A673 (cell line): ENCODE measurements around the gene CLGN. TPM values are rescaled to one million over a fixed set of nuclear protein-coding genes. Genes with fewer than 3 reads are reported as not detected.
"Not testable (repeated sequence)": the region's sequence is repeated elsewhere in the genome, so short reads cannot be mapped to it uniquely, and the experiment has no call there.

Source experiments
- BruUV-seq: library from RNA; stranded (reverse); fragments of 400-500 nt; replicated peaks from 2 replicates; lab custom pipeline; 2021; lab: Mats Ljungman, UMichigan
- CTCF ChIA-PET: fragments of 300-600 bp; sonication (Branson Sonifier 250); formaldehyde crosslinking; loops from one replicate; lab custom pipeline; 2022; ENCODE audit warnings: antibody characterized with exemption; lab: Charles Lee
- POLR2A ChIA-PET: fragments of 300-600 bp; sonication (Branson Sonifier 250); formaldehyde crosslinking; loops from one replicate; lab custom pipeline; 2022; ENCODE audit warnings: antibody characterized with exemption; ENCODE audit not compliant: low non-redundant PET; lab: Charles Lee
- DNase-seq: peaks from one replicate; pipeline ENCODE4 v3.0.0-alpha.2; 2015; ENCODE audit warnings: low spot score
- H3K27ac ChIP-seq: fragments of 200-600 bp; sonication (generic); 2 replicates; pipeline ENCODE4 v1.5.1; 2016; ENCODE audit warnings: mixed run types, low read depth, mild to moderate bottlenecking, mixed read lengths, antibody characterized with exemption, low read length; ENCODE audit not compliant: poor library complexity, severe bottlenecking
- H3K27me3 ChIP-seq: fragments of 200-600 bp; sonication (generic); replicated peaks from 2 replicates; pipeline ENCODE4 v1.6.1; 2017; ENCODE audit warnings: mixed run types, low read depth, mild to moderate bottlenecking, mixed read lengths, antibody characterized with exemption, low read length; ENCODE audit not compliant: insufficient read depth, poor library complexity
- H3K36me3 ChIP-seq: fragments of 200-600 bp; sonication (generic); 2 replicates; pipeline ENCODE4 v1.6.1; 2016; ENCODE audit warnings: mixed run types, mild to moderate bottlenecking, mixed read lengths, antibody characterized with exemption, low read length; ENCODE audit not compliant: insufficient read depth, poor library complexity, severe bottlenecking
- H3K4me1 ChIP-seq: fragments of 200-600 bp; sonication (generic); 2 replicates; pipeline ENCODE4 v1.6.1; 2017; ENCODE audit warnings: mixed run types, mild to moderate bottlenecking, mixed read lengths, antibody characterized with exemption, low read length; ENCODE audit not compliant: insufficient read depth, poor library complexity, severe bottlenecking
- H3K4me3 ChIP-seq: fragments of 200-600 bp; sonication (generic); 2 replicates; pipeline ENCODE4 v1.5.1; 2016; ENCODE audit warnings: low read depth, mixed run types, mild to moderate bottlenecking, mixed read lengths, low read length; ENCODE audit not compliant: poor library complexity, severe bottlenecking
- H3K9me3 ChIP-seq: fragments of 200-600 bp; sonication (generic); 2 replicates; pipeline ENCODE4 v1.6.1; 2016; ENCODE audit warnings: mixed run types, low read depth, mild to moderate bottlenecking, mixed read lengths, antibody characterized with exemption, low read length; ENCODE audit not compliant: poor library complexity, severe bottlenecking
- EZH2 ChIP-seq: fragments of 200-600 bp; sonication (generic); IDR thresholded peaks from 2 replicates; pipeline ENCODE4 v1.6.1; 2017; ENCODE audit warnings: borderline replicate concordance, low read depth, mild to moderate bottlenecking, mixed read lengths, antibody characterized with exemption, low read length; ENCODE audit not compliant: poor library complexity, severe bottlenecking
- intact Hi-C: fragments of 100-400 bp; cut with micrococcal nuclease; formaldehyde crosslinking; loops from one replicate; pipeline ENCODE4 v1.10.0; 2022; ENCODE audit not compliant: unreplicated experiment
- total RNA-seq: library from RNA; stranded (reverse); gene quantifications from 2 replicates; pipeline ENCODE4 v1.2.3, GENCODE V29; 2021
- TF ChIP-seq, protein P1 (sequence below): fragments of 300-800, 200-600 bp; sonication (generic); conservative IDR thresholded peaks from 2 replicates; pipeline ENCODE4 v1.5.1; 2017; ENCODE audit warnings: low read depth, mild to moderate bottlenecking, antibody characterized with exemption, low read length, moderate library complexity, mixed read lengths

The CLGN gene
- total RNA-seq, 1 experiment from 2014 or later: 7.3 TPM

DNA sequence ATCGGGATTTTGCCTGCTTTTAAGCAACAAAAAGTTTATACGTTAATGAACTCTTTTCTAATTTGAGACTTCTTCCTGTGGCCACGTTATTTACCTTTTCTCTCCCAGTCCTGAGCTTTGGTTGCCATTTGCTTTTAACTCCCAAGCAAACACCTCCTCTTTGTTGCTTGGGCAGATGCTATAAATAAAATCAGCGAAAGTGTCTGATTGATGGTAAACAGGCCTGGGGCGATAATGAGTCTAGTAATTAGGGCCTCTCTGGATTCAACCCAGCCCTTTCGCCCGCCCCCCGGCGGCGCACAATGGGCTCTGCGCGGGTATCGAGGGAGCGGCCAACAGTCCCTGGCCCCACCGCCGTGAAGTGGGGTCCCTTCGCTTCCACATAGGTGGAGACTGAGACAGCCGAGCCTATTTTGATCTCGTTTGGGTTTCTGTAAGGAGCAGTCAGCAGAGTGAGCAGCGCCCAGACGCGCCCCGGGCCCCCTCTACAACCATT is 790 bp downstream of the CLGN start:
- peak; percentile 41 for DNase-seq
- no peaks in the 10 kb centered on the region for H3K4me1 ChIP-seq
- H3K9me3 ChIP-seq: no peaks in the 10 kb centered on the region
- no TSS peak for BruUV-seq
- no peaks in the 10 kb centered on the region for H3K27me3 ChIP-seq
- H3K27ac ChIP-seq: peak overlapping the region; percentile 29
- TF ChIP-seq EZH2: no peak
- TF ChIP-seq, protein P1, sequence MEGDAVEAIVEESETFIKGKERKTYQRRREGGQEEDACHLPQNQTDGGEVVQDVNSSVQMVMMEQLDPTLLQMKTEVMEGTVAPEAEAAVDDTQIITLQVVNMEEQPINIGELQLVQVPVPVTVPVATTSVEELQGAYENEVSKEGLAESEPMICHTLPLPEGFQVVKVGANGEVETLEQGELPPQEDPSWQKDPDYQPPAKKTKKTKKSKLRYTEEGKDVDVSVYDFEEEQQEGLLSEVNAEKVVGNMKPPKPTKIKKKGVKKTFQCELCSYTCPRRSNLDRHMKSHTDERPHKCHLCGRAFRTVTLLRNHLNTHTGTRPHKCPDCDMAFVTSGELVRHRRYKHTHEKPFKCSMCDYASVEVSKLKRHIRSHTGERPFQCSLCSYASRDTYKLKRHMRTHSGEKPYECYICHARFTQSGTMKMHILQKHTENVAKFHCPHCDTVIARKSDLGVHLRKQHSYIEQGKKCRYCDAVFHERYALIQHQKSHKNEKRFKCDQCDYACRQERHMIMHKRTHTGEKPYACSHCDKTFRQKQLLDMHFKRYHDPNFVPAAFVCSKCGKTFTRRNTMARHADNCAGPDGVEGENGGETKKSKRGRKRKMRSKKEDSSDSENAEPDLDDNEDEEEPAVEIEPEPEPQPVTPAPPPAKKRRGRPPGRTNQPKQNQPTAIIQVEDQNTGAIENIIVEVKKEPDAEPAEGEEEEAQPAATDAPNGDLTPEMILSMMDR: peak; percentile 22; the same call in 1 of the 2 replicates
- POLR2A ChIA-PET: no interaction called here
- intact Hi-C loops: loop anchor here (5.0 kb wide), 1 partner anchor 426 kb away; no protein-coding TSS in a partner anchor
- H3K36me3 ChIP-seq: no peaks in the 10 kb centered on the region
- H3K4me3 ChIP-seq: peak overlapping the region; percentile 68
- CTCF ChIA-PET: interaction anchor here (0.7 to 1.2 kb wide), 2 partner anchors 53 to 424 kb away, joined by 3 to 4 read pairs; partner anchors contain the start of gene SCOC

DNA sequence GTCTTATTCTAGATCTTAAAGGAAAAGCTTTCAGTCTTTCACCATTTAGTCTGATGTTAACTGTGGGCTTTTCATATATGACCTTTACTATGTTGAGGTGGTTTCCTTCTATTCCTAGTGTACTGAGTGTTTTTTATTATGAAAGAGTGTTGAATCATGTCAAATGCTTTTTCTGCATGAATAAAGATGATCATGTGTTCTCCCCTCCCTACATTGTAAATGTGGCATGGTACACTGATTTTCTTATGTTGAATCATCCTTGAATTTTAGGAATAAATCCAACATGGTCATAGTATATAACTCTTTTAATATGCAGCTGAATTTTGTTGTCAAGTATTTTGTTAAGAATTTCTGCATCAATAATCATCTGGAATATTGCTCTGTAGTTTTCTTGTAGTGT is 4.3 kb downstream of the CLGN start:
- no peak for DNase-seq
- H3K4me1 ChIP-seq: no peaks in the 10 kb centered on the region
- no peak overlapping the region for H3K27ac ChIP-seq
- intact Hi-C loops: no loop called here
- H3K36me3 ChIP-seq: no peaks in the 10 kb centered on the region
- ChIA-PET CTCF (no interaction called here), POLR2A (no interaction called here)
- no peaks in the 10 kb centered on the region for H3K9me3 ChIP-seq
- no peak overlapping the region for H3K4me3 ChIP-seq
- TF ChIP-seq EZH2: no peak
- TF ChIP-seq, protein P1: no peak
- H3K27me3 ChIP-seq: peaks cover 4% of the 10 kb centered on the region
- BruUV-seq: no TSS peak

DNA sequence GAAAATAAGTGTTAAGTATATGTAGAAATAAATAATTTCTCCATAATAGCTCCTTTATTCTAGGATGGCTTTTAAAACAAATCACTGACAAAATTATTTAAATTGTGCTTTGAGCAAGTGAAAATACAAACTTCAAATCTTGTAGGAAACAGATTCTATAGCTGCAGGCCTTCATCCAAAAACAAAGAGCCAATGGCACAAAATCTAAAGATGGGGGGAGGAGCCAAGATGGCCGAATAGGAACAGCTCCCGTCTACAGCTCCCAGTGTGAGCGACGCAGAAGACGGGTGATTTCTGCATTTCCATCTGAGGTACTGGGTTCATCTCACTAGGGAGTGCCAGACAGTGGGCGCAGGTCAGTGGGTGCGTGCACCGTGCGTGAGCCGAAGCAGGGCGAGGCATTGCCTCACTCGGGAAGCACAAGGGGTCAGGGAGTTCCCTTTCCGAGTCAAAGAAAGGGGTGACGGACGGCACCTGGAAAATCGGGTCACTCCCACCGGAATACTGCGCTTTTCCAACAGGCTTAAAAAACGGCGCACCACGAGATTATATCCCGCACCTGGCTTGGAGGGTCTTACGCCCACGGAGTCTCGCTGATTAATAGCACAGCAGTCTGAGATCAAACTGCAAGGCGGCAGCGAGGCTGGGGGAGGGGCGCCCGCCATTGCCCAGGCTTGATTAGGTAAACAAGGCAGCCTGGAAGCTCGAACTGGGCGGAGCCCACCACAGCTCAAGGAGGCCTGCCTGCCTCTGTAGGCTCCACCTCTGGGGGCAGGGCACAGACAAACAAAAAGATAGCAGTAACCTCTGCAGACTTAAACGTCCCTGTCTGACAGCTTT is 14.1 kb downstream of the CLGN start:
- H3K27me3 ChIP-seq, intact Hi-C loops, DNase-seq, H3K27ac ChIP-seq, CTCF ChIA-PET, H3K9me3 ChIP-seq, BruUV-seq, H3K4me1 ChIP-seq, H3K4me3 ChIP-seq, H3K36me3 ChIP-seq, POLR2A ChIA-PET: not testable (repeated sequence)
